CD4-positive, alpha-beta T cell (primary cell): Measurements from ENCODE around the gene ITSN1. TPM values are rescaled to one million over a fixed set of nuclear protein-coding genes. Genes with fewer than 3 reads are reported as not detected.
"Not testable (repeated sequence)": the region's sequence is repeated elsewhere in the genome, so short reads cannot be mapped to it uniquely, and the experiment has no call there.

Source experiments
- ATAC-seq: fragments of 200-7000 bp; cut with Tn5 transposase; one replicate; pipeline ENCODE4 v1.10.0; 2022; ENCODE audit warnings: mild to moderate bottlenecking; ENCODE audit not compliant: poor library complexity
- CTCF ChIA-PET: fragments of 350-600 bp; sonication (Branson Sonifier 250); formaldehyde crosslinking; loops from one replicate; lab custom pipeline; 2021; ENCODE audit warnings: antibody characterized with exemption, inconsistent platforms; lab: Charles Lee
- POLR2A ChIA-PET: fragments of 350-600 bp; sonication (Branson Sonifier 250); formaldehyde crosslinking; loops from one replicate; lab custom pipeline; 2021; ENCODE audit warnings: antibody characterized with exemption, inconsistent platforms; lab: Charles Lee
- DNase-seq, 14 experiments: peaks; one replicate each; pipeline ENCODE4 v3.0.0-alpha.2; 2013 to 2020; ENCODE audit warnings: mixed read lengths in 2 of 14
- H3K27ac ChIP-seq, 2 donors: one replicate each; pipeline versions ENCODE4 v1.5.1 to v1.7.0; 2013; ENCODE audit warnings: low read length in 2 of 2, low read depth in 1 of 2, mild to moderate bottlenecking in 1 of 2
- H3K27me3 ChIP-seq, 2 experiments: 1 replicate in 1 of 2; 2 replicates in 1 of 2; pipeline versions ENCODE4 v1.6.1 to v1.7.0; 2013; ENCODE audit warnings: low read length in 2 of 2, control low read depth in 1 of 2, mild to moderate bottlenecking in 1 of 2, moderate library complexity in 1 of 2; ENCODE audit not compliant: insufficient read depth in 2 of 2, control insufficient read depth in 1 of 2
- H3K36me3 ChIP-seq: one replicate; pipeline ENCODE4 v1.6.1; 2013; ENCODE audit warnings: low read length, control low read depth; ENCODE audit not compliant: insufficient read depth
- H3K4me1 ChIP-seq: one replicate; pipeline ENCODE4 v1.6.1; 2013; ENCODE audit warnings: low read length, control low read depth; ENCODE audit not compliant: insufficient read depth
- H3K4me3 ChIP-seq: one replicate; pipeline ENCODE4 v1.5.1; 2013; ENCODE audit warnings: mild to moderate bottlenecking, low read length, moderate library complexity
- H3K9me3 ChIP-seq, 2 experiments: 1 replicate in 1 of 2; 2 replicates in 1 of 2; pipeline versions ENCODE4 v1.6.1 to v1.7.0; 2013; ENCODE audit warnings: low read length in 2 of 2, mild to moderate bottlenecking in 2 of 2, control low read depth in 1 of 2, moderate library complexity in 1 of 2; ENCODE audit not compliant: control insufficient read depth in 1 of 2, insufficient read depth in 1 of 2
- H3K27ac Mint-ChIP-seq: one replicate; pipeline ENCODE4 v1.8.0; 2020; ENCODE audit warnings: mixed read lengths
- H3K27me3 Mint-ChIP-seq: one replicate; pipeline ENCODE4 v1.8.0; 2021; ENCODE audit warnings: mixed read lengths
- H3K36me3 Mint-ChIP-seq: one replicate; pipeline ENCODE4 v1.8.0; 2021; ENCODE audit warnings: low read depth, mixed read lengths
- H3K4me1 Mint-ChIP-seq: one replicate; pipeline ENCODE4 v1.8.0; 2021; ENCODE audit warnings: low read depth, mixed read lengths
- H3K4me3 Mint-ChIP-seq: one replicate; pipeline ENCODE4 v1.8.0; 2020; ENCODE audit warnings: mild to moderate bottlenecking, mixed read lengths
- H3K9me3 Mint-ChIP-seq: one replicate; pipeline ENCODE4 v1.8.0; 2020; ENCODE audit warnings: mixed read lengths
- intact Hi-C, 2 experiments: fragments of 100-400 bp; cut with DNase I in 1 of 2; cut with micrococcal nuclease in 1 of 2; formaldehyde crosslinking; loops; one replicate each; pipeline versions ENCODE4 v1.15.1 to v1.9.0; 2023 to 2025; cut with DNase I, micrococcal nuclease
- total RNA-seq, 174 experiments: library from RNA in 2 of 174; stranded (reverse) in 2 of 174; gene quantifications; one replicate each; pipeline ENCODE4 v1.2.3 and lab custom pipeline; 2021 to 2026
- TF ChIP-seq, protein P1 (sequence below): fragments of 200-600 bp; IDR thresholded peaks from one replicate; pipeline ENCODE4 v1.8.0; 2022; ENCODE audit warnings: antibody characterized with exemption, mild to moderate bottlenecking

ITSN1 gene
- total RNA-seq, 2 experiments from 2014 or later = 2.1 to 3.0 TPM

DNA sequence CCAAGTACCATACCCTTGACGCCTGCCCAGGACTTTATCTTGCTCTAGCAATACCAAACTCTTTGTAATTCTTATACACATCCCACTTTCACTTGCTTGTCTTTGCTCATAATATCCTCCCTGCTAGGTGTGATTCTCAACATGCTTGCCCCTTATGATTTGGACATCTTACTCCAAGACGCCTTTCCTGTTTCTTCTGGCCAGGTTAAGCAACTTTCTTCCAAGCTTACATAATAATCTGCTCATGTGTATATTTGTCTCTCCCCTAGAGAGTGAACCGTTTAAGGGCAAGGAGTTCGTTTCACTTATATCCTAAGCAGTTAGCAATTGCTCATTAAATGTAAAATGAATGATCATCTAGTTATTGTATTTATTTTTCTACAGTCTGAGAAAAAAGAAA, 22.6 kb upstream of the ITSN1 start:
- ATAC-seq (no peak), DNase-seq (no peak)
- H3K36me3 Mint-ChIP-seq = peaks cover 76% of the 10 kb centered on the region
- Histone ChIP-seq H3K27ac (no peak overlapping the region), H3K36me3 (peaks cover 34% of the 10 kb centered on the region), H3K4me3 (no peak overlapping the region), H3K4me1 (no peaks in the 10 kb centered on the region), H3K9me3 (no peaks in the 10 kb centered on the region), H3K27me3 (no peaks in the 10 kb centered on the region)
- POLR2A ChIA-PET = interaction anchor here (0.6 kb wide), 1 partner anchor 798 kb away, joined by 3 read pairs; no protein-coding TSS in a partner anchor
- no peaks in the 10 kb centered on the region for H3K9me3 Mint-ChIP-seq
- no peaks in the 10 kb centered on the region for H3K4me1 Mint-ChIP-seq
- no peak overlapping the region for H3K4me3 Mint-ChIP-seq
- CTCF ChIA-PET = interaction anchor here (1.2 kb wide), 1 partner anchor 14 kb away, joined by 5 read pairs; no protein-coding TSS in a partner anchor
- intact Hi-C loops = no loop called here
- H3K27me3 Mint-ChIP-seq = no peaks in the 10 kb centered on the region
- TF ChIP-seq, protein P1, sequence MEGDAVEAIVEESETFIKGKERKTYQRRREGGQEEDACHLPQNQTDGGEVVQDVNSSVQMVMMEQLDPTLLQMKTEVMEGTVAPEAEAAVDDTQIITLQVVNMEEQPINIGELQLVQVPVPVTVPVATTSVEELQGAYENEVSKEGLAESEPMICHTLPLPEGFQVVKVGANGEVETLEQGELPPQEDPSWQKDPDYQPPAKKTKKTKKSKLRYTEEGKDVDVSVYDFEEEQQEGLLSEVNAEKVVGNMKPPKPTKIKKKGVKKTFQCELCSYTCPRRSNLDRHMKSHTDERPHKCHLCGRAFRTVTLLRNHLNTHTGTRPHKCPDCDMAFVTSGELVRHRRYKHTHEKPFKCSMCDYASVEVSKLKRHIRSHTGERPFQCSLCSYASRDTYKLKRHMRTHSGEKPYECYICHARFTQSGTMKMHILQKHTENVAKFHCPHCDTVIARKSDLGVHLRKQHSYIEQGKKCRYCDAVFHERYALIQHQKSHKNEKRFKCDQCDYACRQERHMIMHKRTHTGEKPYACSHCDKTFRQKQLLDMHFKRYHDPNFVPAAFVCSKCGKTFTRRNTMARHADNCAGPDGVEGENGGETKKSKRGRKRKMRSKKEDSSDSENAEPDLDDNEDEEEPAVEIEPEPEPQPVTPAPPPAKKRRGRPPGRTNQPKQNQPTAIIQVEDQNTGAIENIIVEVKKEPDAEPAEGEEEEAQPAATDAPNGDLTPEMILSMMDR = no peak
- no peak overlapping the region for H3K27ac Mint-ChIP-seq

DNA sequence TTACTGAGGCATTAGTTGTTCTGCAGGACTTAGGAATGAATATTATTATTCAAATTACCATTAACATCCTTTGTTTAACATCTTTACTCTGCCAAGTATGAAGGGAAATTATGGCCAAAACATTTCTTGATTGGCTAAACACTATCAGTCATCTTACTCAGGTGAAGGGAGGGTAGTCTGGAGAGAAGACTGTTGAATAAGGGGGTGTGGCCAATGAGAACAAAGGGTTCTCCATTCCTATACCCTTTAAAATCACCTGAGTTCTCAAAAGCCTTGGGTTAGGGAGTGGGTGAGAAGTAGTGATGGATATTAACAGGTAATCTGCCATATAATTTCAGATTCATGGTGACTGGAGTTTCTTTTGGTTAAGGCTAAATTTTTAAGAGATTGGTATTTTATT, 20.0 kb upstream of the ITSN1 start:
- Mint-ChIP-seq H3K36me3 (peaks cover 58% of the 10 kb centered on the region), H3K27me3 (no peaks in the 10 kb centered on the region), H3K4me1 (peaks cover 4% of the 10 kb centered on the region), H3K9me3 (no peaks in the 10 kb centered on the region), H3K4me3 (no peak overlapping the region), H3K27ac (no peak overlapping the region)
- ChIA-PET POLR2A (no interaction called here), CTCF (no interaction called here)
- H3K27me3 ChIP-seq = no peaks in the 10 kb centered on the region
- intact Hi-C loops = no loop called here
- no peaks in the 10 kb centered on the region for H3K9me3 ChIP-seq
- ATAC-seq (no peak), DNase-seq (no peak)
- no peak overlapping the region for H3K27ac ChIP-seq
- H3K36me3 ChIP-seq = peaks cover 34% of the 10 kb centered on the region
- no peaks in the 10 kb centered on the region for H3K4me1 ChIP-seq
- H3K4me3 ChIP-seq = no peak overlapping the region
- TF ChIP-seq, protein P1 = no peak

DNA sequence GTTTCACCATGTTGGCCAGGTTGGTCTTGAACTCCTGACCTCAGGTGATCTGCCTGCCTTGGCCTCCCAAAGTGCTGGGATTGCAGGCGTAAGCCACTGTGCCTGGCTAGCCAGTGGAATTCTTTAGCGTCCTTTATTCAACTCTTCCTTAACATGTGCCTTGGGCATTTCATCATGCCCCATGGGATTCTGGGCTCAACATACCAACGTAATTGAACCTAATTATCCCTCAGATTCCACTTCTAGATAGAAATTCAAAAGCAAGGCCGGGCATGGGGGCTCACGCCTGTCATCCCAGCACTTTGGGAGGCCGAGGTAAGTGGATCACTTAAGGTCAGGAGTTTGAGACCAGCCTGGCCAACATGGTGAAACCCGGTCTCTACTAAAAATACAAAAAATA, 16.1 kb upstream of the ITSN1 start:
- peaks cover 46% of the 10 kb centered on the region for H3K36me3 Mint-ChIP-seq
- CTCF ChIA-PET, H3K9me3 ChIP-seq, ATAC-seq, H3K9me3 Mint-ChIP-seq, intact Hi-C loops, H3K4me3 ChIP-seq, H3K4me1 ChIP-seq, H3K4me3 Mint-ChIP-seq, H3K27ac ChIP-seq, DNase-seq, H3K27ac Mint-ChIP-seq, H3K4me1 Mint-ChIP-seq, H3K27me3 Mint-ChIP-seq, H3K27me3 ChIP-seq, POLR2A ChIA-PET: not testable (repeated sequence)
- peaks cover 59% of the 10 kb centered on the region for H3K36me3 ChIP-seq

DNA sequence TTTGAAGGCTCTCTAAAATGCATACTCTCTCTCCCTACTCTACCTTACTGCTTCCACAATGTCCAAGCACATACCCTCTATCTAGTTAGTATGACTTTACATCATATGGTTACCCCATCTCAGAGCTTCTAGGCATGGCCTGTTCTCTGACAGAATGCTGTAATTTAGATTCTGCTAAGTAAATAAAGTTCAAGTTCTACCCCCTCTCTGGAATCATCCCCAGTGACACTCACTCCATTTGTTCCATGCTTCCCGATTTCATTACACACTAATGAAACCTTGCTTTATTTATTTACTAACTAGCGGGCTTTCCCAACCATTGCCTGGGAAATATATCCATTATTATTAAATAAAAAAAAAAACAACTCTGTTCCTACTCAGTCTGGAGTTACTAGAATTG, 8.0 kb upstream of the ITSN1 start:
- Mint-ChIP-seq H3K4me1 (peaks cover 20% of the 10 kb centered on the region), H3K9me3 (no peaks in the 10 kb centered on the region), H3K4me3 (no peak overlapping the region), H3K27me3 (no peaks in the 10 kb centered on the region), H3K27ac (no peak overlapping the region), H3K36me3 (peaks cover 42% of the 10 kb centered on the region)
- H3K4me3 ChIP-seq = no peak overlapping the region
- intact Hi-C loops = loop anchor here in 1 of 2 experiments (5.0 kb wide), 1 partner anchor 42 kb away; no protein-coding TSS in a partner anchor
- POLR2A ChIA-PET = no interaction called here
- no peaks in the 10 kb centered on the region for H3K9me3 ChIP-seq
- ATAC-seq (no peak), DNase-seq (no peak)
- CTCF ChIA-PET = no interaction called here
- H3K27me3 ChIP-seq = no peaks in the 10 kb centered on the region
- H3K4me1 ChIP-seq = no peaks in the 10 kb centered on the region
- TF ChIP-seq, protein P1 = no peak
- no peak overlapping the region for H3K27ac ChIP-seq
- H3K36me3 ChIP-seq = peaks cover 15% of the 10 kb centered on the region
